Iris pigment epithelial cell (primary cell): ENCODE measurements around the gene CHCHD6.

Experiments
- DNase-seq: peaks from one replicate; pipeline ENCODE4 v3.0.0-alpha.2; 2011; ENCODE audit warnings: low read depth

CHCHD6 gene

GRCh38 chr3:126859415-126860246 is 155.6 kb downstream of the CHCHD6 start:
- no peak for DNase-seq

- no peak for DNase-seq
Observed at GRCh38 chr3:126865736-126866135, 161.7 kb downstream of the CHCHD6 start.

GRCh38 chr3:126866175-126866759 is 162.2 kb downstream of the CHCHD6 start:
- DNase-seq, result no peak

- no peak for DNase-seq
Observed at GRCh38 chr3:126867190-126867862, 163.3 kb downstream of the CHCHD6 start.

GRCh38 chr3:126867863-126868200 is 163.8 kb downstream of the CHCHD6 start:
- DNase-seq, result no peak

- peak; percentile 41 for DNase-seq
Observed at GRCh38 chr3:126870608-126871210, 166.7 kb downstream of the CHCHD6 start.

GRCh38 chr3:126872701-126873342 is 168.8 kb downstream of the CHCHD6 start:
- DNase-seq, result no peak

- no peak for DNase-seq
Observed at GRCh38 chr3:126873416-126873815, 169.4 kb downstream of the CHCHD6 start.

- no peak for DNase-seq
Observed at GRCh38 chr3:126878664-126879063, 174.6 kb downstream of the CHCHD6 start.

- no peak for DNase-seq
Observed at GRCh38 chr3:126880901-126881300, 176.9 kb downstream of the CHCHD6 start.

GRCh38 chr3:126881861-126882260 is 177.8 kb downstream of the CHCHD6 start:
- no peak for DNase-seq

GRCh38 chr3:126883241-126883640 is 179.2 kb downstream of the CHCHD6 start:
- peak; percentile 38 for DNase-seq

GRCh38 chr3:126885425-126885824 is 181.4 kb downstream of the CHCHD6 start:
- DNase-seq, result no peak

GRCh38 chr3:126886217-126886616 is 182.2 kb downstream of the CHCHD6 start:
- DNase-seq, result peak; percentile 69

- no peak for DNase-seq
Observed at GRCh38 chr3:126887686-126888085, 183.6 kb downstream of the CHCHD6 start.

GRCh38 chr3:126888186-126888760 is 184.2 kb downstream of the CHCHD6 start:
- no peak for DNase-seq

- DNase-seq, result no peak
Observed at GRCh38 chr3:126889276-126890201, 185.5 kb downstream of the CHCHD6 start.

GRCh38 chr3:126891141-126891540 is 187.1 kb downstream of the CHCHD6 start:
- DNase-seq, result no peak

- DNase-seq, result no peak
Observed at GRCh38 chr3:126891791-126892190, 187.8 kb downstream of the CHCHD6 start.

GRCh38 chr3:126893651-126894050 is 189.6 kb downstream of the CHCHD6 start:
- no peak for DNase-seq

- no peak for DNase-seq
Observed at GRCh38 chr3:126894475-126894874, 190.4 kb downstream of the CHCHD6 start.
